NCI-H2081 treated with DMSO at 0.1 percent for 48 hours (cell line): ENCODE data around the gene PMM2.

ENCODE experiments used
- DNase-seq: peaks from one replicate; lab custom pipeline; 2025; lab: John Stamatoyannopoulos, UW

The PMM2 gene

GRCh38 chr16:8887952-8888560, 90.4 kb downstream of the PMM2 start:
- DNase-seq = no peak

DNA sequence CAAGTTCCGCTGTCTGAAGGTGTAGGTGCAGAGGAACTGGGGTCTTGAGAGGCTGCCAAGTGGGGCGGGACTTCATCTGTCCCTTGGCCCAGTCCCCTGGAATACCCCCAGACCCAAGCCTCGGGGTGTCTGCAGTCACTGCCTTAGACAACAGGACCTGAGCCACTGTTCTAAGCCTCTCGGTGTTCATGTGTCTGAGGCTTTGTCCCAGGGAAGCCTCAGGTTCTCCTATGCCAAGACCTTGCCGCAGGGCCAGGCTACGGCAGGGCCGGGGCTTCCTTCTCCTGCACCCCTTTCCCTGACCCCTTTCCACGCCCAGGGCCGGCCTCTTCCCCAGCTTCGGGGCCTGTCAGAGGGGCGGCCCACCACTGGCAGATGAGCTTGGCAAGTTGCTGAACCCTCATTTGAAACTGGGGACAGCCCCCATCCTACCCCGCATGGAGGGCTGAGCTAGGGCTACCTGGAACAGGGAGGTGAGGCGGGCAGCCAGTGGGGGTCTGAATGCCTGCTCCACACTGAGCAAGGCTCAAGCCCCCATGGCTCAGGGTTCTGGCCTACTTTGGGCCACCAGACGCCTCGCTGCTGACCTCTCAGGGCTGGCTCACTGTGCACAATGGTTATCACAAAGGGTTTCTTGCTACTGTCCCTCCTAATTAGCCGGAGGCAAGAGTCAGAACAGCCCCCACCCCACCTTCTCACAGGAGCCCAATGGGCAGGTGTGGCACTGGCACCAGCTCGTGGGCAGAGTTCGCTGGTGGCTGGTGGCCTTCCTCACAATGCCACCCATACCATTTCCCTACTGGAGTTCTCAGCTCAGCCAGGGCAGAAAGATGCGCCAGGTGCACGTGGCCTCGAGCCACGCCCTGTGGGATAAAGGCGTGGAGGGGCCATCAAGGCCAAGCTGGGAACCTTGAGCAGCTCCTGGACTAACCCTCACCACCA, 91.6 kb downstream of the PMM2 start:
- no peak for DNase-seq

GRCh38 chr16:8889893-8890548, 92.4 kb downstream of the PMM2 start:
- DNase-seq = no peak

GRCh38 chr16:8890549-8890921, 92.9 kb downstream of the PMM2 start:
- no peak for DNase-seq

DNA sequence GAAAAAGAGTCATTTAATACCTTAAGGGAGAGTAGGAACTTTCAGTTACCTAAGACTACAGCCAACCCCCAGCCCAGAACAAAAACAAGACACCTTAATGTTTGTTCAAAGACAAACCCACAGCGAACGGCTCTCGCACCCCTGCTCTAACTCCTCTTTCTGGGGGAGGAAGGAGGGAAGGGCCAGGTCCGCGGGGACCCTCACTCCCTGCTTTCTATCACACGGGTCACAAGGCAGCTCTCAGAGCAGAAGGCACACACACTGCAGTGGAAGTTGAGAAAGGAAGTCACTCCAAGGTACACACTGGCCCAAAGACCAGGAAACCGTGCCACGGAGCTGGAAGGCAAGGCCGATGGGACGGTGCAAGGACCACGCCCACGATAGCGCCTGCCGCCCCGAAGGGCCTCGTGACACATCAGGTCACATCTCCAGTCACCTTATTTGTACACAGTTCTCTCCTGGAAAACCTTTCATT, 94.5 kb downstream of the PMM2 start:
- DNase-seq = no peak

DNA sequence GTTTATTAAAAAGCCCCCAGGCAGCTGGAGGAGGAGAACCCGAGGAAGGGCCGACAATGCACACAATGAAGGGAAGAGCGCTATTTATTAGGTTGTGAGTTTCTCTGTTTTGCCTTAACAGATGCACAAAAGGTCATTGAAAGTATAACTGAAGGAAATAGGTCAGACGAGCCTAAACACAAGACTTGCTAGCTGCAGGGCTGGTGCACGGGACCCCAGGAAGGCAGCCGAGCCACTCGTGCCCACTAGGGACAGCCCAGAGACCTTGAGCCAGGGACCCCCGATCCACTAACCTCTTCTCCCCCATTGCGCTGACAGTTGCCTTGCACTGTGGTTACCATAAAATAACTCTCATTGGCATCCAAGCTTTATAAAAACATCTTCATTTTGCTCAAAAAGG, 95.8 kb downstream of the PMM2 start:
- no peak for DNase-seq

DNA sequence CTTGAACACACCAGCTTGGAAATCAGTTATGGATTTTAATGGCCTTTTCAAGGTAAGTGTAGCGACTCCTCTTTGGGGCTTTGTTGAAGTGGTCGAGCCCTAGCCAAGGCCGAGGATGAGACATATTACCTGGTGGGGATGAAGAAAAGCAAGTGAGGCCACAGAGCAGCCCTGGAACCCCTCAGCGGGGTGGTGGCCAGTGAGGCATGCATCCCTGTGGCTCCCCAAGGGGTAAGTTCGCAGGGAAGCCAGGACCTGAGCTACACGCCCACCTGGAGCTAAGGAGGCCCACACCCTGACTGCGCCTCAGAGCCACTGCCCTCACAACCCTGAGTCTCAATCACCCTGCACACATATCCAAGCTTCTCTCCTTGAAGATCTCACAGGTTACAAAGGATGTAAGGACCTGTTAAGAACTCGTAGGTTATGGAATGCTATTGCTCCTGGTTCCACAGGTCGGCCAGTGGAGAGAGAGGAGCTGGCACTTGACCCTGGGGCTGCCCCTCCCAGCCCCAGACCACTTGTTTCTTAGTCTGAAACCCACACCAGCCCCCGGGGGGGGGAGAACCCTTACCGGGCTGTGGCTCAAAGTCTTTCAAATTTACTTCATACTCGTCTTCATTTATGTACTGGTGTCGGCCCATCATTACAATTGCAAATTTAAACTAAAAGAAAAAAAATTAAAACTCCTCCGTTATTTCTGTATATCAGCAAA, 96.5 kb downstream of the PMM2 start:
- DNase-seq = no peak

GRCh38 chr16:8894736-8895334, 97.2 kb downstream of the PMM2 start:
- DNase-seq = no peak

DNA sequence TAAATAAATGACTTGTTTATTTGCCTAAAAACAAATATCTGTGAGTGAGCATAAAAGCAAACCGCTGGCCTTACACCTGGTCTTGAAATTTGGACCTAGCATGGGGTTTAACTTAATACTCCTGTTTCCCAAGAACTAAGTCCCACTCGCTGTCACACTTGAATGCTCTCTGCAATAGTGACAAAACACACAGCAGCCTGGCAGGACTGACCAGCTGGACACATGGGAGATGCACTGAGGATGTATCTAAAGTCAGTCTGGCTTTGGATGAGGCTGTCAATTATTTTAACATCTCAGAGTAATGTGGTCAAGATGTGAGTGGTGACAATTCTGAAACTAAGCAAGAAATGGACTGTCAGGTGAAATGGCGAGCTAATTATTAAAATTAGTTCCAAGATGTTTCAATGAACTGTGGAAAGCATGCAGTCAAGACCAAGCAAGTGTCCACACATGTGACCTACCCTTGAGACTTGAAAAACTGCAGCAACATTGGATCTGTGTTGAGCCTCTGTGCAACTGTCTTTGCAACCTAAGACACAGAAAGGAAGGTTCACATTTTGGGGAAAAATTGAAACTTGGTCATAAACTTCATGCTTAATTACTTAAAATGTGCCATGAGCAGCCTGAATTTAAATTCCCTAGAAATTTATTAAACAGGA, 101.2 kb downstream of the PMM2 start:
- no peak for DNase-seq
